T follicular helper cell (primary cell): Measurements from ENCODE around the gene TMEM114.

Experiments used
- DNase-seq: peaks from one replicate; pipeline ENCODE4 v3.0.0-alpha.2; 2020; ENCODE audit warnings: low read depth

Gene TMEM114

DNA sequence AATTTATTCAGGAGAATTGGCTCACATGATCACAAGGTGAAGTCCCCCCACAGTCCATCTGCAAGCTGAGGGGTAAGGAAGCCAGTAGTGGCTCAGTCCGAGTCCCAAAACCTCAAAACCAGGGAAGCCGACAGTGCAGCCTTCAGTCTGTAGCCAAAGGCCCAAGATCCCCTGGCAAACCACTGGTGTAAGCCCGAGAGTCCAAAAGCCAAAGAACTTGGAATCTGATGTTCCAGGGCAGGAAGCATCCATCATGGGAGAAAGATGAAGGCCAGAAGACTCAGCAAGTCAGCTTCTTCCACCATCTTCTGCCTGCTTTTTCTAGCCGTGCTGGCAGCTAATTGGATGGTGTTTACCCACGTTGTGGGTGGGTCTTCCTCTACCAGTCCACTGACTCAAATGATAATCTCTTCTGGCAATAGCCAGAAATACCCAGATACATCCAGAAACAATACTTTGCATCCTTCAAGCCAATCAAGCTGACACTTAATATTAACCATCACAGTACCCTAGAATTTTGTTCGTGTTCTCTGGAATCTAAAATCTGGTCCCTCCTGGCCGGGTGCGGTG is 40.4 kb downstream of the TMEM114 start:
- DNase-seq: no peak

DNA sequence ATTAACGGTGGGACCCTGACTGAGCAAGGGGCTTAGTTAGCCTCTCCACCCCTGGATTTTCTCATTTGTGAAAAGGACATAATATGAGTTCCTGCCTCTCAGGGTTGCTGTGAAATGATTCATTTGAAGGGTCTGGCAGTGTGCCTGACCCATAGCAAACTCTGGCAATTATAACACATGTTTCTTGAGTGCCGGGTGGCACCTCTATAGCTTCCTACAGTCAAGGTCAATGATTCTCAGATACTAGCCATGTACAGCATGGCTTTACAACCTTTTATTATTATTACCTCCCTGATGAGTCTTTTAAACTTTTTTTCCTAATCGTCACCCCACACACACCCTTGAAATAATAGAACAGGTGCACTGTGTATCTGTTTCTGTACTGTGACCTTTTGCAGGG is 42.1 kb downstream of the TMEM114 start:
- DNase-seq: no peak

DNA sequence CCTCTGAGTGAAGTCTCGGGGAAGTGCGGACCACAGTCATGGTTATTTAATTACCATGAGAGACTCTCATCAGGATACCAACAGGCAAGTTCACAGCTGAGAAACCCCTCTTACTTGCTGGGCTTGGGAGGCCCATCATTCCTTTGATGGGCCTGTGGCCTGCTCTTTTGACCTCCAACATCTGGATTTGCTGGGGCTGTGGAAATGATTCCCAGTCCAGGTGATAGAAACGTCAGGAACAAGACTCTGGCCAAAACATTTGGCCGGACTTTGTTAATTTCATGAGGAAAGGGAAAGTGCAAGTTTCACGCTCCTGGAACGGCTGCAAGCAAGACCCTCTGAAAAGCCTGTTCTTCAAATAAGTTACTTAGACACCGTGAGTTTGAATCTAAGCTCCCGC is 42.5 kb downstream of the TMEM114 start:
- no peak for DNase-seq

DNA sequence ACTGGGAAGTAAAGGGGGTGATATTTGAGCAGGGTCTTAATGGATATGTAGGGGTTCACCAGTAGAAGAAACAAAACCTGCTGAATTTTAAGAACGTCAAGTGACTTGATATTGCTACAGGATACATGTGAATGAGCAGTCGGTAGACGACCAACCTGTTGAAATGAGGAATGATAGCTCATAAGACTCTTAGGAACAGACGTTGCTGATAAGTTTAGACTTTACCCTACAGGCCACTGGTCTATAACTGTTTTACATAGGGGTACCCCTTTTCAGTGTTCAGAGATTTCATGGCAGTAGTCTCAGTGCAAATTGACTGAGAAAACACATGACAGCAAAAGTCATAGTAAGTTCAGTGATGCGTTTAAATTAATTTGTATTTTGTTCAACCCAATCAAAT is 45.9 kb downstream of the TMEM114 start:
- DNase-seq: no peak

DNA sequence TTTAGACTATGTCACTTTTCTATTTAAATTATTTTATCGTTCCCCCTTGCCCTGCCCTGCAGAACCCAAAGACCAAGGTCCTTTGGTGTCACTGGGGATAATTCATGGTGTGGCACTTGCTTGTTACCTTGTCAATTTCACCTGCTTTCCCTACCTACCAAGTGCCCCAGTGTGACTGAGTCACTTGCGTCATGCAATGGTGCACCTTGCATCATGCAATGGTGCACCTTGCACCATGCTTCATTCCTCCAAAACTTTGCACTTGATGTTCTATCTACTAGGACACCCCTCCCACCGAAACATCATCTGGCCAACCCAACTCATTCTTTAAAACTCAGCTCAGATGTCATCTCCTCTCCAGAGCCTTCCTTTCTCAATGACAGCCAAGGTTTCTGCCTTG is 47.1 kb downstream of the TMEM114 start:
- DNase-seq: no peak

DNA sequence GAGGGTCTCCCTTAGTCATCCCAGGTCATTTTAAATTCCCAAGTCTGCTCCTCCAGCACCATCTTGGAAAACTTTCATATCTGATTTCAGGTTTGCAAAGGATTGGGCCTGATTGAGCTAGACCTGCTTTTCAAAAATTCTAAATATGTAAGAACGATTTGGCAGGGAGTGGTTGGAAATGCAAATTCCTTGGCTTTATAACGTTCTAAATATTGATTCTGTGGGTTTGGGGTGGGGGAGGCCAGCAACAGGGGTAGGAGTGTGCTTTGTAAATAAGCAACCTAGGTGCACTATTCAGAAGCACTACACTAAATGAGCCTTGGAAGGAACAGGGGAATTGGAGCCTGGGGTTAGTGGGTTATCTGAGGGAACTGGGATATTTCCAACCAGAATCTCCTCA is 47.9 kb downstream of the TMEM114 start:
- no peak for DNase-seq

DNA sequence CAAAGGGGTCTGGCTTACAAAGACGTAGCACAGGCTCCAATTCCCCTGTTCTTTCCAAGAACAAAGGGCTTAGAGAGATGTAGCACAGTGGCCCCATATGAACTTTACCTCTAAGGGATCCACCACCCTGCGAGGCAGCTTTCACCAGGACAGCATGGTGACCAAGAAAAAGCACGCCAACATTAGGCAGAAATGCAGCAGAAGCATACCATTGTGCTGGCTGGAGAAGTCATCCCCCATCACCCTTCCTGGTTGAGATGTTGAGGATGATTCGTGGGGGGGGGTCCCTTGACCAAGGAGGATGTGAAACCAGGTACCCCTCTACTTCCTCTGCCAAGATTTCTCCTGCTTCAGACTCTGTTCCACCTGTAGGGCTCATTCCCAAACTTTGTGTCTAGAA is 48.4 kb downstream of the TMEM114 start:
- no peak for DNase-seq

DNA sequence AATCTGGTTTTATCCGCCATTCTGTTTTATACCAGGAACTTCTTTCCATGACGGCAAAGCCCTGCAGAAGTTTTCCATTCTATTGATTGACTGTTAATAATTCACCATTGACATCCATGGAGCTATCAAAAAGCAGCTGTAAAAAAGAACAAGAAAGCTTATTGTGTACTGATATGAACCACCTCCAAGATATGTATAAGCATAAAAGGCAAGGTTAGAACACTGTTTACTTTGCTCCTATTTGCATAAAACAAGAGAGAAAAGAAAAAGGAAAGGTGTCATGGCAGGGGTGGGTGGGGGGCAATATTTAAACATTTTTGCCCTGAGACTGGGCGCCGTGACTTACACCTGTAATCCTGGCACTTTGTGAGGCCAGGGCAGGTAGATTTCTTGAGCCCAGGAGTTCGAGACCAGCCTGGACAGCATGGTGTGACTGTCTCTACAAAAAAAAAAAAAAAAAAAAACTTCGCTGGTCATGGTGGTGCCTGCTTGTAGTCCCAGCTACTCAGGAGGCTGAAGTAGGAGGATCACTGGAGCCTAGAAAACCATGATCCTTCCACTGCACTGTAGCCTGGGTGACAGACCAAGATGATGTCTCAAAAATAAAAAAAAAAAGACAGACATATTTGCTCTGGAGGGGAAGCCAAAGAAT is 52.5 kb downstream of the TMEM114 start:
- no peak for DNase-seq

DNA sequence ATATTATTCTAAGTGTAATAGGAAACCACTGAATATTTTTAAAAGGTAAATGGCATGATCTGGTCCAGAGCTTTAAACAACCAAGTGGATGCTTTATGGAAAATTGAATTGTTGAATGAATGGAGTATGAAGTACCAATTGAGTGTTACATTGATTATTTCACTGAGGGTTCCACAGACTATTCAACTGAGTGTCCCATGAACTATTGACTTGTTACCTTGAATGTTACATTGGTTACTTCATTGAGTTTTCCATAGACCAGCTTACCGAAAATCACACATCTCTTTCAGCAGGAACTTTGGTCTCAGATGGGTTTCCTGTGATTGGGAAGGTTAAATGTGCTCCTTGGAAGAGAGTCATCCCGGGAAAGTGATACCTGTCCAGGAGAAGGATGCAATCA is 56.8 kb downstream of the TMEM114 start:
- no peak for DNase-seq

DNA sequence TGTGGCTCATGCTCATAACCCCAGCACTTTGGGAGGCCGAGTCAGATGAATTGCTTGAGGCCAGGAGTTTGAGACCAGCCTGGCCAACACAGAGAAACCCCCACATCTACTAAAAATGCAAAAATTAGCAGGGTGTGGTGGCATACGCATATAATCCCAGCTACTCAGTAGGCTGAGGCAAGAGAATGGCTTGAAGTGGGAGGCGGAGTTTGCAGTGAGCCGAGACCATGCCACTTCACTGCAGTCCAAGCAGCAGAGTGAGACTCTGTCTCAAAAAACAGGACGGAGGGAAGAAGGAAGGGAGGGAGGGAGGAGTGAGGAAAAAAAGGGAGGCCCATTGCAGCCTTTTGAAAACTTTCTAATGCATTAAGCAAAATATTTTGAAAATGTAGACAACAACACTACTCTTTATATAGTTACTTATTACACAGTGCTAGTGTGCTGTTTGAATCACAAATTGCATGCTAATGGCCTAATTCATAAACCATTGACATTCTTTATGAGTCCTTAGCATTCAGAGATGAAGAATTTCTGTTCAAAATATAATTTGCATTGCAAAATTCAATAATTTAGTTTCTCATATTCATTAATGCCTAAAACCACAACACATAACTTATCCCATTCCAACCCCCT is 59.4 kb downstream of the TMEM114 start:
- no peak for DNase-seq

DNA sequence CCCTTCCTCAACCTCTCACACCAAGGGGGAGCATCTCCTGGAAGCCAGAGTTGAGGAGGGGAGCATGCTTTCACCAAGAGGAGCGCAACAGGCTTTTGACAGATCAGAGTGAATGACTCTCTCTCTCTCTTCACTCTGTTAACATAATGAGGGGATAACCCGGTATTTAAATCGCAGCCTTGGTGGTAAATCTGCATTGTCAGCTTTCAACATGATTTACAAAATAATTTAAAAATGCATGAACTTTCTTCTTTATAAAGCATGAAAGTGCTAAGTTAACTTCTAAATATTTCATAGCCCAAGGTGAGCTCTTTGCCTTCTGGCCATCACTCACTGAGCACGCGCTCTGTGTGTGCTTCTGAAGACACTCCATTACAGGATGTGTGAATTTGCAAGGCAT is 61.8 kb downstream of the TMEM114 start:
- DNase-seq: no peak

DNA sequence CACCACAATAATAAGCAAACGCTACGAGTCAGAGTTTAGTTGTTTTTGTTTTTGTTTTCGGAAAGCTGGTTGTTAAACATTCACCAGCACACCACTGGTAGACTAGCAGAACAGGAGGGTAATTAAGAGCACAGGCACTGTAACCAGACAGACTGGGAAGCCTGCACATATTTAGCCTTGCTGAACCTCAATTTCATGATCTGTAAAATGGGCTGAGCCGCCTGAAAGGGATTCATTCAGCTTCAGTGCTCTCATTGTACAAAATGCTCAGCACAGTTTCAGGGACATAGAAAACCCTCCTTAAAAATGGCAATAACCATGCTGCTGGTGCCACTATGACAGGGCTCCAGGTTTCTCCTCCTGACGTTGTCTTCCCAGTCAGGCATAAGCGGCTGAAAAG is 66.4 kb downstream of the TMEM114 start:
- DNase-seq: no peak

DNA sequence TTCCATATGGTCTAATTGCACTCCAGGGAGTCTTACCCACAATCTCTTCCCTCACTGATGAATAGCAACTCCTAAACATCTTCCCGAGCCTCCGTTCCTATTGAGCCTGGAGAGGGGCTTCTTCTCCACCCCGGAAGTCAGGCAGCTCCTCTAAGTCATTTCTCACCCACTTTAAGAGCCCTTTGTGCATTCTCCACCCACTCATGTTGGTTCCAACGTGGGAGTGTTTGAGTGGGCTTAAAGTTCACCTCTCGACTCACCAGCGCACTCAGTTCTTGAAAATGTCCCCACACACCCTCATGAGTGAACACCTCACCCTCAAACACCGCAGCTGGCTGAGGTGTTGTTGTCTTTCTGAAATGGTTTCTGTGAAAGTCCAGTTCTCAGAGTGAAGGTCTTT is 67.6 kb downstream of the TMEM114 start:
- no peak for DNase-seq

DNA sequence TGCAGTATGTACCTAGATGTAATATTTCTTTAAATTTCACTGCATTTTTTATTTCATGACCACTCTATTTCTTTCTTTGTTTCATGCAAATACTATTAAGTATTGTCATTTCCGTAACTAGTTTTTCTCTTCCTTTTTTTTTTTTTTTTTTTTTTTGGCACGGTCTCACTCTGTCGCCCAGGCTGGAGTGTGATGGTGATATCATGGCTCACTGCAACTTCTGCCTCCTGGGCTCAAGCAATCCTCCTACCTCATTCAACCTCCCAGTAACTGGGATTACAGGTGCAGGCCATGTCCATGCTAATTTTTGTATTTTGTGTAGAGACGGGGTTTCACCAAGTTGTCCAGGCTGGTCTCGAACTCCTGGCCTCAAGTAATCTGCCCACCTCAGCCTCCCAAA is 70.7 kb downstream of the TMEM114 start:
- no peak for DNase-seq
